ENCODE data around the gene LYSMD1. TPM values are rescaled to one million over a fixed set of nuclear protein-coding genes. Genes with fewer than 3 reads are reported as not detected.
A peak's percentile ranks its signal among the peaks of the same experiment; 100 is the strongest.

LYSMD1 gene
- total RNA-seq, 1 experiment from 2014 or later, result 6.7 TPM

- peaks cover 2% of the 10 kb centered on the region in 2 experiments; a peak in 2 of 5 replicates for H3K9me3 Mint-ChIP-seq
- peak overlapping the region; percentile 93 for H3K9ac ChIP-seq (ENCODE audit: extremely low read depth, insufficient read length, low read length)
- peaks cover 3% of the 10 kb centered on the region for H3K79me1 ChIP-seq (ENCODE audit: insufficient read depth, low read depth, low read length, poor library complexity, severe bottlenecking)
- no peaks in the 10 kb centered on the region for H3K4me1 ChIP-seq (ENCODE audit: insufficient read depth, low read length)
- H3K23ac ChIP-seq (ENCODE audit: insufficient read length, low read depth, low read length), result no peak overlapping the region
- H3K27ac Mint-ChIP-seq, result peak overlapping the region; percentile 95 to 99 (median 99); a peak in 5 of 7 replicates
- DNase-seq, result no peak
- peak overlapping the region; percentile 97 for H3K4me2 ChIP-seq (ENCODE audit: insufficient read depth, insufficient read length, low read length)
- peaks cover 9 to 36% (median 21%) of the 10 kb centered on the region in 3 experiments; a peak in 6 of 7 replicates for H3K36me3 Mint-ChIP-seq (ENCODE audit: insufficient read depth in 1 of 3, low read depth in 3 of 3)
- no peak overlapping the region for H2AFZ ChIP-seq (ENCODE audit: low read length)
- no peak overlapping the region for H2BK20ac ChIP-seq (ENCODE audit: low read depth, low read length, poor library complexity, severe bottlenecking)
- no peak overlapping the region for H4K8ac ChIP-seq (replicated peaks; ENCODE audit: insufficient read length, low read depth, low read length)
- no peak overlapping the region for H2BK5ac ChIP-seq (ENCODE audit: insufficient read length, low read length)
- no peak for TF ChIP-seq CTCF (conservative IDR thresholded peaks at IDR 0.05)
- no peak overlapping the region for H2BK120ac ChIP-seq (ENCODE audit: low read depth, low read length, poor library complexity, severe bottlenecking)
- no CpG with 5 or more reads among the region's 11 CpGs for WGBS (ENCODE audit: extremely low coverage, insufficient read length, low lambda C conversion rate)
- no peak overlapping the region for H3K56ac ChIP-seq (ENCODE audit: insufficient read length, low read depth, low read length)
- no peak overlapping the region for H3K27ac ChIP-seq (ENCODE audit: insufficient read length, low read depth, low read length)
- H3K9me3 ChIP-seq (ENCODE audit: control insufficient read depth, low read depth, low read length), result no peaks in the 10 kb centered on the region
- H3K14ac ChIP-seq (ENCODE audit: insufficient read depth, low read length), result no peak overlapping the region
- H3K23me2 ChIP-seq (ENCODE audit: insufficient read length, low read depth, low read length, poor library complexity, severe bottlenecking), result peaks cover 6% of the 10 kb centered on the region
- peaks cover 2% of the 10 kb centered on the region; the same call in 1 of the 2 replicates for H3K27me3 Mint-ChIP-seq (ENCODE audit: low read depth)
- H3K4me1 Mint-ChIP-seq, result peaks cover 20 to 23% of the 10 kb centered on the region in 2 experiments
- no peak overlapping the region for H2BK15ac ChIP-seq (ENCODE audit: low read depth, low read length)
- H4K5ac ChIP-seq (ENCODE audit: insufficient read length, low read depth, low read length), result no peak overlapping the region
- H3K79me2 ChIP-seq (ENCODE audit: insufficient read depth, low read length), result peaks cover 36% of the 10 kb centered on the region
- H3K4ac ChIP-seq (ENCODE audit: low read depth, low read length), result no peak overlapping the region
- no peaks in the 10 kb centered on the region for H4K20me1 ChIP-seq (ENCODE audit: control insufficient read depth, insufficient read depth, insufficient read length)
- no peak overlapping the region for H2AK5ac ChIP-seq (ENCODE audit: insufficient read length, low read length)
- no peak overlapping the region for H3K18ac ChIP-seq (ENCODE audit: insufficient read length, low read depth, low read length)
- H4K91ac ChIP-seq (ENCODE audit: insufficient read length, low read depth, low read length), result no peak overlapping the region
- H2BK12ac ChIP-seq (ENCODE audit: insufficient read length, low read depth, low read length), result no peak overlapping the region
- no peak overlapping the region for H3T11ph ChIP-seq (ENCODE audit: low read length)
- H3K4me3 Mint-ChIP-seq, result peak overlapping the region; percentile 94 to 99
- no peaks in the 10 kb centered on the region for H3K27me3 ChIP-seq (ENCODE audit: insufficient read depth, low read length)
Observed at GRCh38 chr1:151199873-151200581, 34.3 kb upstream of the LYSMD1 start.

Measured in H9 (cell line).